DOHH2 (cell line): ENCODE data around the gene RPS6KA2.

Source experiments
- H3F3A ChIP-seq: fragments of 200-600 bp; sonication (generic), shearing (Covaris generic); 2 replicates; pipeline ENCODE4 v1.6.0; 2016; ENCODE audit warnings: antibody characterized with exemption, mild to moderate bottlenecking; ENCODE audit not compliant: control insufficient read depth, insufficient read depth
- H3K27ac ChIP-seq: fragments of 200-600 bp; sonication (generic); 2 replicates; pipeline ENCODE4 v1.5.1; 2014; ENCODE audit warnings: low read depth, mild to moderate bottlenecking, low read length, moderate library complexity
- H3K27me3 ChIP-seq: fragments of 200-600 bp; sonication (generic); 2 replicates; pipeline ENCODE4 v1.6.1; 2014; ENCODE audit warnings: mild to moderate bottlenecking, low read length, mixed read lengths; ENCODE audit not compliant: control insufficient read depth
- H3K36me3 ChIP-seq: fragments of 200-600 bp; sonication (generic); 2 replicates; pipeline ENCODE4 v1.6.1; 2014; ENCODE audit warnings: mild to moderate bottlenecking, low read length, moderate library complexity, mixed read lengths; ENCODE audit not compliant: control insufficient read depth
- H3K4me1 ChIP-seq: fragments of 200-600 bp; sonication (generic); 2 replicates; pipeline ENCODE4 v1.6.1; 2014; ENCODE audit warnings: mild to moderate bottlenecking, low read length, mixed read lengths; ENCODE audit not compliant: control insufficient read depth
- H3K4me2 ChIP-seq: fragments of 200-600 bp; sonication (generic); 2 replicates; pipeline ENCODE4 v1.6.0; 2014; ENCODE audit warnings: mild to moderate bottlenecking, low read length, moderate library complexity
- H3K4me3 ChIP-seq: fragments of 200-600 bp; sonication (generic); 2 replicates; pipeline ENCODE4 v1.5.1; 2014; ENCODE audit warnings: mild to moderate bottlenecking, low read length, mixed read lengths
- H3K79me2 ChIP-seq: fragments of 200-600 bp; sonication (generic); 2 replicates; pipeline ENCODE4 v1.6.1; 2014; ENCODE audit warnings: mild to moderate bottlenecking, low read length, mixed read lengths; ENCODE audit not compliant: control insufficient read depth
- H3K9me2 ChIP-seq: fragments of 200-600 bp; sonication (generic); replicated peaks from 2 replicates; pipeline ENCODE4 v1.6.1; 2014; ENCODE audit warnings: mild to moderate bottlenecking, low read length, mixed read lengths; ENCODE audit not compliant: control insufficient read depth
- H3K9me3 ChIP-seq: fragments of 200-600 bp; sonication (generic); 2 replicates; pipeline ENCODE4 v1.6.1; 2014; ENCODE audit warnings: antibody characterized with exemption, low read length, mixed read lengths; ENCODE audit not compliant: control insufficient read depth, insufficient read depth
- H4K20me1 ChIP-seq: fragments of 200-600 bp; sonication (generic); 2 replicates; pipeline ENCODE4 v1.6.0; 2014; ENCODE audit warnings: low read depth, mild to moderate bottlenecking, antibody characterized with exemption, low read length, moderate library complexity; ENCODE audit not compliant: control insufficient read depth, insufficient read depth
- EZH2phosphoT487 ChIP-seq: fragments of 200-600 bp; sonication (generic); IDR thresholded peaks from 2 replicates; pipeline ENCODE4 v1.6.1; 2017; ENCODE audit warnings: borderline replicate concordance, mild to moderate bottlenecking, antibody characterized with exemption, low read length, moderate library complexity, mixed read lengths
- TF ChIP-seq, protein P1 (sequence below): fragments of 200-600 bp; sonication (generic); IDR thresholded peaks from one replicate; pipeline ENCODE4 v1.5.1; 2014; ENCODE audit warnings: antibody characterized with exemption, mild to moderate bottlenecking, low read depth, low read length; ENCODE audit not compliant: poor library complexity, severe bottlenecking

RPS6KA2 gene

DNA sequence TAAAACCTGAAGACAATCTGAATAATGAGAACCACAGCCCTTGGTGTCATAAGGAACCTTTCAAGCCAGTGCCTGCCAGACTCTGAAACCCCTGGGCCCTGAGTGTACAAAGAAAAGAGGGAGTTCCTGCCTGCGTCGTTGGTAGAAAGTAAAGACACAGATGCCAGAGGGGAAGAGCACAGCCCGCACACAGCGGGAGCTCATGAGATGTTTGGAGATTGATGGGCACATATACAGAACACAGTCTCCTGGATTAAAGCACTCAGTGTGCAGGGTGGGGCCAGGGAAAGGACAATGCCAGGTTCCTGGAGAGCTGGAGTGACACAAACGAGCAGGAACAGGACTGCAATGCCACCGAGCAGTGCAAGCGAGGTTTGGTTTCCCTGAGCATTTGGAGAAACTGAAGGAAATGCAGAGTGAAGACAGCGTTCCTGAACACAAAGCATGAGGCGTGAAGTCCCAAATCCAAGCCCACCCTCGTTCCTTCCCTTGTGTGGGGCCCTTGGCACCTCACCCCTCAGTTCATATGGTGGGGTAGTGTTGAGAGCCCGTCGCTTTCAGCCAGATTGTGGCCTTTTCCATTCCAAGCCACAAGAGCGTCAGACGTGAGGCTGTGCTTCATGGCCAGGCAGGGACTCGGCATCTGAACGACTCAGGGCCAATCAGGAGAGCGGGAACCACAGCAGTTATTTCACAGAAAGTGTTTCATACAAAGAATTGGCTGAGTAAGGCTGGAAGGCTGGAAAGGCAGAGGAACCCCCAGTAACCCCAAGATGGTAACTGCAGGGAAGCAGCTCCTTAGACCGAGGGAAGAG, 41.0 kb upstream of the RPS6KA2 start:
- no peak overlapping the region for H3K27ac ChIP-seq
- no peaks in the 10 kb centered on the region for H3K9me3 ChIP-seq
- no peak overlapping the region for H3K4me3 ChIP-seq
- H3K4me2 ChIP-seq = no peak overlapping the region
- no peaks in the 10 kb centered on the region for H3K9me2 ChIP-seq
- TF ChIP-seq, protein P1, sequence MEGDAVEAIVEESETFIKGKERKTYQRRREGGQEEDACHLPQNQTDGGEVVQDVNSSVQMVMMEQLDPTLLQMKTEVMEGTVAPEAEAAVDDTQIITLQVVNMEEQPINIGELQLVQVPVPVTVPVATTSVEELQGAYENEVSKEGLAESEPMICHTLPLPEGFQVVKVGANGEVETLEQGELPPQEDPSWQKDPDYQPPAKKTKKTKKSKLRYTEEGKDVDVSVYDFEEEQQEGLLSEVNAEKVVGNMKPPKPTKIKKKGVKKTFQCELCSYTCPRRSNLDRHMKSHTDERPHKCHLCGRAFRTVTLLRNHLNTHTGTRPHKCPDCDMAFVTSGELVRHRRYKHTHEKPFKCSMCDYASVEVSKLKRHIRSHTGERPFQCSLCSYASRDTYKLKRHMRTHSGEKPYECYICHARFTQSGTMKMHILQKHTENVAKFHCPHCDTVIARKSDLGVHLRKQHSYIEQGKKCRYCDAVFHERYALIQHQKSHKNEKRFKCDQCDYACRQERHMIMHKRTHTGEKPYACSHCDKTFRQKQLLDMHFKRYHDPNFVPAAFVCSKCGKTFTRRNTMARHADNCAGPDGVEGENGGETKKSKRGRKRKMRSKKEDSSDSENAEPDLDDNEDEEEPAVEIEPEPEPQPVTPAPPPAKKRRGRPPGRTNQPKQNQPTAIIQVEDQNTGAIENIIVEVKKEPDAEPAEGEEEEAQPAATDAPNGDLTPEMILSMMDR = no peak
- H4K20me1 ChIP-seq = no peaks in the 10 kb centered on the region
- no peaks in the 10 kb centered on the region for H3F3A ChIP-seq
- H3K4me1 ChIP-seq = peaks cover 27% of the 10 kb centered on the region
- H3K36me3 ChIP-seq = no peaks in the 10 kb centered on the region
- no peaks in the 10 kb centered on the region for H3K79me2 ChIP-seq
- peaks cover 13% of the 10 kb centered on the region for H3K27me3 ChIP-seq

DNA sequence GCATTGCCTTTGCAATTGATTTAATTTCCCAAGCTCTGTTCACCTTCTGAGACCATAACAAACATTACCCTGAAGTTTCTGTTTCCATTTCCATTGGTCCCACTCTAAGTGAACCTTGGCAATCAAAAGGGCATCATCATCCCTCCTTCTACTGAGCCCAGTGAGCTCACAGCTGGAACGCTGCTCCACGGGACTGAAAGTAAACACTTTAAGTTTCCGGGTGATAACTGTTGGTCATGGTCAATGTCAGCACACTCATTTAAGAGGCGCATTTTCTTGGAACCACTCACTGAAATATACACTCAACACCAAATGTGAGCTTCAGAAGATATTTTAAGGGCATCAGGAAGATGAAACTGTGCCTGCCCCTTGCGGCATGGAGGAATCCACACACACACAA, 37.1 kb upstream of the RPS6KA2 start:
- H4K20me1 ChIP-seq = no peaks in the 10 kb centered on the region
- H3K4me2 ChIP-seq = no peak overlapping the region
- H3K27ac ChIP-seq = no peak overlapping the region
- peaks cover 10% of the 10 kb centered on the region for H3K27me3 ChIP-seq
- TF ChIP-seq, protein P1 = no peak
- TF ChIP-seq EZH2phosphoT487 = no peak
- H3K4me1 ChIP-seq = 0 out of 2 replicates have a peak, but pooled peaks cover 5% of the 10 kb centered on the region
- no peaks in the 10 kb centered on the region for H3K9me3 ChIP-seq
- H3K36me3 ChIP-seq = no peaks in the 10 kb centered on the region
- no peak overlapping the region for H3K4me3 ChIP-seq
- no peaks in the 10 kb centered on the region for H3K9me2 ChIP-seq
- H3K79me2 ChIP-seq = no peaks in the 10 kb centered on the region
- no peaks in the 10 kb centered on the region for H3F3A ChIP-seq

DNA sequence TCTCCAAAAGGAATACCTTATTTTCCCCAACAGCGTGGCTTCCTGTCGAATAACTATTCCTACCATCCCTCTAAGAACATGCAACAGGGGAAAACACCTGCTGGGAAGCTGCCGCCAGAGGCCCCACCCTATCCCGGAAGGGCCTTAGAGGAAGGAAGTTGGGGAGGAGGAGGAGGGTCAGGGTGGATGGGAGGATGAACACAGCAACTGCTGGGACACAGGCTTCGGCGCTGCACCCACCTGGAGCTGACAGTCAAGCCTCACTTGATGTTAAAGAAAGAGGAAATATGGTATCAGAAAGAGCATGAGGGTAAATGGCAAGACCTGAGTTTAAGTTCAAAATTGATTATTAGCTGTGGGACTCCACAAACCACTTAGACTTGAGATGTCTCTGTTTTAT, 36.5 kb upstream of the RPS6KA2 start:
- Histone ChIP-seq H3K4me1 (0 out of 2 replicates have a peak, but pooled peaks cover 5% of the 10 kb centered on the region), H4K20me1 (no peaks in the 10 kb centered on the region), H3K36me3 (no peaks in the 10 kb centered on the region), H3K4me3 (no peak overlapping the region), H3K27ac (no peak overlapping the region), H3K4me2 (no peak overlapping the region), H3K27me3 (peaks cover 10% of the 10 kb centered on the region), H3K9me3 (no peaks in the 10 kb centered on the region), H3F3A (no peaks in the 10 kb centered on the region), H3K79me2 (no peaks in the 10 kb centered on the region), H3K9me2 (no peaks in the 10 kb centered on the region)
- TF ChIP-seq, protein P1 = no peak
- TF ChIP-seq EZH2phosphoT487 = no peak
